Measurements from ENCODE around the gene ZNF665.
"Not testable (repeated sequence)": the region's sequence is repeated elsewhere in the genome, so short reads cannot be mapped to it uniquely, and the experiment has no call there.

DNA sequence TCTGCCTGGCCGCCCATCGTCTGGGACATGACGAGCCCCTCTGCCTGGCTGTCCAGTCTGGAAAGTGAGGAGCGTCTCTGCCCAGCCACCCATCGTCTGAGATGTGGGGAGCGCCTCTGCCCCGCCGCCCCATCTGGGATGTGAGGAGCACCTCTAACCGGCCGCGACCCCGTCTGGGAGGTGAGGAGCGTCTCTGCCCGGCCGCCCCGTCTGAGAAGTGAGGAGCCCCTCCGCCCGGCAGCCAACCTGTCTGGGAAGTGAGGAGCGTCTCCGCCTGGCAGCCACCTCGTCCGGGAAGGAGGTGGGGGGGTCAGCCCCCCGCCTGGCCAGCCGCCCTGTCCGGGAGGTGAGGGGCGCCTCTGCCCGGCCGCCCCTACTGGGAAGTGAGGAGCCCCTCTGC, 29.6 kb upstream of the ZNF665 start:
- TF ChIP-seq, protein P1, sequence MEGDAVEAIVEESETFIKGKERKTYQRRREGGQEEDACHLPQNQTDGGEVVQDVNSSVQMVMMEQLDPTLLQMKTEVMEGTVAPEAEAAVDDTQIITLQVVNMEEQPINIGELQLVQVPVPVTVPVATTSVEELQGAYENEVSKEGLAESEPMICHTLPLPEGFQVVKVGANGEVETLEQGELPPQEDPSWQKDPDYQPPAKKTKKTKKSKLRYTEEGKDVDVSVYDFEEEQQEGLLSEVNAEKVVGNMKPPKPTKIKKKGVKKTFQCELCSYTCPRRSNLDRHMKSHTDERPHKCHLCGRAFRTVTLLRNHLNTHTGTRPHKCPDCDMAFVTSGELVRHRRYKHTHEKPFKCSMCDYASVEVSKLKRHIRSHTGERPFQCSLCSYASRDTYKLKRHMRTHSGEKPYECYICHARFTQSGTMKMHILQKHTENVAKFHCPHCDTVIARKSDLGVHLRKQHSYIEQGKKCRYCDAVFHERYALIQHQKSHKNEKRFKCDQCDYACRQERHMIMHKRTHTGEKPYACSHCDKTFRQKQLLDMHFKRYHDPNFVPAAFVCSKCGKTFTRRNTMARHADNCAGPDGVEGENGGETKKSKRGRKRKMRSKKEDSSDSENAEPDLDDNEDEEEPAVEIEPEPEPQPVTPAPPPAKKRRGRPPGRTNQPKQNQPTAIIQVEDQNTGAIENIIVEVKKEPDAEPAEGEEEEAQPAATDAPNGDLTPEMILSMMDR (IDR thresholded peaks at IDR 0.05; ENCODE audit: borderline replicate concordance, extremely low read depth, low read length, poor library complexity, severe bottlenecking) = not testable (repeated sequence)
- TF ChIP-seq EZH2 (IDR thresholded peaks at IDR 0.05; ENCODE audit: borderline replicate concordance, low read depth, low read length, severe bottlenecking) = not testable (repeated sequence)

All from DND-41 (cell line).